Measurements from ENCODE around the gene NCBP3.
"Not testable (repeated sequence)": the region's sequence is repeated elsewhere in the genome, so short reads cannot be mapped to it uniquely, and the experiment has no call there.

DNA sequence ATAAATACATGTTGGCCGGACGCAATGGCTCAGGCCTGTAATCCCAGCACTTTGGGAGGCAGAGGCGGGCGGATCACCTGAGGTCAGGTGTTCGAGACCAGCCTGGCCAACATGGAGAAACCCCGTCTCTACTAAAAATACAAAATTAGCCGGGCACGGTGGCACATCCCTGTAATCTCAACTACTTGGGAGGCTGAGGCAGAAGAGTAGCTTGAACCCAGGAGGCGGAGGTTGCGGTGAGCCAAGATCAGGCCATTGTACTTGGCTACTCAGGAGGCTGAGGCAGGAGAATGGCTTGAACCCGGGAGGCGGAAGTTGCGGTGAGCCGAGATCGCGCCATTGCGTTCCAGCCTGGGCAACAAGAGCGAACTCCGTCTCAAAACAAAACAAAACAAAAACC is 1.5 kb downstream of the NCBP3 start:
- TF ChIP-seq, protein P1, sequence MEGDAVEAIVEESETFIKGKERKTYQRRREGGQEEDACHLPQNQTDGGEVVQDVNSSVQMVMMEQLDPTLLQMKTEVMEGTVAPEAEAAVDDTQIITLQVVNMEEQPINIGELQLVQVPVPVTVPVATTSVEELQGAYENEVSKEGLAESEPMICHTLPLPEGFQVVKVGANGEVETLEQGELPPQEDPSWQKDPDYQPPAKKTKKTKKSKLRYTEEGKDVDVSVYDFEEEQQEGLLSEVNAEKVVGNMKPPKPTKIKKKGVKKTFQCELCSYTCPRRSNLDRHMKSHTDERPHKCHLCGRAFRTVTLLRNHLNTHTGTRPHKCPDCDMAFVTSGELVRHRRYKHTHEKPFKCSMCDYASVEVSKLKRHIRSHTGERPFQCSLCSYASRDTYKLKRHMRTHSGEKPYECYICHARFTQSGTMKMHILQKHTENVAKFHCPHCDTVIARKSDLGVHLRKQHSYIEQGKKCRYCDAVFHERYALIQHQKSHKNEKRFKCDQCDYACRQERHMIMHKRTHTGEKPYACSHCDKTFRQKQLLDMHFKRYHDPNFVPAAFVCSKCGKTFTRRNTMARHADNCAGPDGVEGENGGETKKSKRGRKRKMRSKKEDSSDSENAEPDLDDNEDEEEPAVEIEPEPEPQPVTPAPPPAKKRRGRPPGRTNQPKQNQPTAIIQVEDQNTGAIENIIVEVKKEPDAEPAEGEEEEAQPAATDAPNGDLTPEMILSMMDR (conservative IDR thresholded peaks at IDR 0.05; ENCODE audit: low read length), result not testable (repeated sequence)
- TF ChIP-seq EZH2phosphoT487 (IDR thresholded peaks at IDR 0.05; ENCODE audit: borderline replicate concordance), result not testable (repeated sequence)
